GM19372 (cell line): Measurements from ENCODE around the gene MIPEP.

ENCODE experiments used
- ATAC-seq: cut with Tn5 transposase; IDR thresholded peaks from one replicate; pipeline ENCODE4 v1.9.1; 2021; ENCODE audit warnings: mild to moderate bottlenecking, low read depth, moderate library complexity; ENCODE audit not compliant: unreplicated experiment

MIPEP gene

GRCh38 chr13:23855360-23855759 is 33.8 kb downstream of the MIPEP start:
- ATAC-seq = no peak

- ATAC-seq = no peak
Observed at GRCh38 chr13:23852351-23852750, 36.8 kb downstream of the MIPEP start.

- ATAC-seq = no peak
Observed at GRCh38 chr13:23851106-23851505, 38.1 kb downstream of the MIPEP start.

- ATAC-seq = no peak
Observed at GRCh38 chr13:23850134-23850533, 39.1 kb downstream of the MIPEP start.

GRCh38 chr13:23849670-23850069 is 39.5 kb downstream of the MIPEP start:
- no peak for ATAC-seq

GRCh38 chr13:23848646-23849141 is 40.5 kb downstream of the MIPEP start:
- ATAC-seq = no peak

GRCh38 chr13:23848019-23848418 is 41.2 kb downstream of the MIPEP start:
- no peak for ATAC-seq

- ATAC-seq = no peak
Observed at GRCh38 chr13:23847497-23847896, 41.7 kb downstream of the MIPEP start.

- no peak for ATAC-seq
Observed at GRCh38 chr13:23845105-23845725, 44.0 kb downstream of the MIPEP start.

GRCh38 chr13:23844132-23844531 is 45.1 kb downstream of the MIPEP start:
- no peak for ATAC-seq

GRCh38 chr13:23843436-23843835 is 45.8 kb downstream of the MIPEP start:
- ATAC-seq = no peak

GRCh38 chr13:23842406-23842805 is 46.8 kb downstream of the MIPEP start:
- ATAC-seq = no peak

- ATAC-seq = no peak
Observed at GRCh38 chr13:23833733-23834611, 55.2 kb downstream of the MIPEP start.

GRCh38 chr13:23828866-23829265 is 60.3 kb downstream of the MIPEP start:
- no peak for ATAC-seq

GRCh38 chr13:23828086-23828485 is 61.1 kb downstream of the MIPEP start:
- ATAC-seq = no peak

- ATAC-seq = no peak
Observed at GRCh38 chr13:23825179-23825578, 64.0 kb downstream of the MIPEP start.

GRCh38 chr13:23824371-23824770 is 64.8 kb downstream of the MIPEP start:
- ATAC-seq = no peak

GRCh38 chr13:23822252-23822824 is 66.9 kb downstream of the MIPEP start:
- no peak for ATAC-seq

GRCh38 chr13:23820530-23820929 is 68.7 kb downstream of the MIPEP start:
- ATAC-seq = no peak

GRCh38 chr13:23817830-23818229 is 71.4 kb downstream of the MIPEP start:
- no peak for ATAC-seq

- ATAC-seq = no peak
Observed at GRCh38 chr13:23817136-23817535, 72.1 kb downstream of the MIPEP start.
